ENCODE measurements around the gene AKAP13.

GRCh38 chr15:85582131-85583079 lies 202.0 kb downstream of the AKAP13 start:
- peak; percentile 67; the same call in 1 of the 2 replicates for TF ChIP-seq POLR2AphosphoS5 (IDR thresholded peaks at IDR 0.05; ENCODE audit: low read depth, low read length)
- 0 out of 2 replicates have a peak, but pooled peaks have one; percentile 26 for TF ChIP-seq POU2F2 (IDR thresholded peaks at IDR 0.05; ENCODE audit: low read depth, low read length)
- peak; percentile 49; the same call in 1 of the 2 replicates for TF ChIP-seq POLR2A (IDR thresholded peaks at IDR 0.05; ENCODE audit: low read depth, low read length)
- TF ChIP-seq TAF1 (IDR thresholded peaks at IDR 0.05; ENCODE audit: low read depth, low read length), result no peak; the same call in 1 of the 2 replicates
- TF ChIP-seq PAX5 (IDR thresholded peaks at IDR 0.05; ENCODE audit: insufficient read depth, low read length, severe bottlenecking), result no peak
- TF ChIP-seq SPI1 (IDR thresholded peaks at IDR 0.05; ENCODE audit: low read depth, low read length), result 0 out of 2 replicates have a peak, but pooled peaks have one; percentile 12

Measured in GM12891 (cell line).